HG02938 (cell line): ENCODE measurements around the gene TYW1.
"Not testable (repeated sequence)": the region's sequence is repeated elsewhere in the genome, so short reads cannot be mapped to it uniquely, and the experiment has no call there.

ENCODE experiments used
- ATAC-seq: cut with Tn5 transposase; IDR thresholded peaks from one replicate; pipeline ENCODE4 v1.9.1; 2021; ENCODE audit warnings: mild to moderate bottlenecking, moderate library complexity; ENCODE audit not compliant: unreplicated experiment

The TYW1 gene

DNA sequence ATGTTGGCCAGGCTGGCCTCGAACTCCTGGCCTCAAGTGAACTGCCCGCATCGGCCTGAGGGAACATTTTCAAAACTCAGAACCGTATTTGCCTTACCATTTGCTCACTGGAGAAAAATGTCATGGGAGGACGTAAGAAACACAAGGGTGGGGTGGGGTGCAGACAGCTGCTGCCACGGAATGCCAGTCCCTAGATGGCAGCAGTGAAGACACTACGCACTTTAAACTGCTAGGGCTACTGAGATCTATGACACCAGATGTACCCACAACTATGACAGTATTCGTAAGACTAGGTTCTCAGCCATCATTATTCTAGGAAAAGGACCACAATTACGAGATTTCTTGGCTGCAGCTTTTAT lies 2.0 kb upstream of the TYW1 start:
- peak; percentile 24 for ATAC-seq

DNA sequence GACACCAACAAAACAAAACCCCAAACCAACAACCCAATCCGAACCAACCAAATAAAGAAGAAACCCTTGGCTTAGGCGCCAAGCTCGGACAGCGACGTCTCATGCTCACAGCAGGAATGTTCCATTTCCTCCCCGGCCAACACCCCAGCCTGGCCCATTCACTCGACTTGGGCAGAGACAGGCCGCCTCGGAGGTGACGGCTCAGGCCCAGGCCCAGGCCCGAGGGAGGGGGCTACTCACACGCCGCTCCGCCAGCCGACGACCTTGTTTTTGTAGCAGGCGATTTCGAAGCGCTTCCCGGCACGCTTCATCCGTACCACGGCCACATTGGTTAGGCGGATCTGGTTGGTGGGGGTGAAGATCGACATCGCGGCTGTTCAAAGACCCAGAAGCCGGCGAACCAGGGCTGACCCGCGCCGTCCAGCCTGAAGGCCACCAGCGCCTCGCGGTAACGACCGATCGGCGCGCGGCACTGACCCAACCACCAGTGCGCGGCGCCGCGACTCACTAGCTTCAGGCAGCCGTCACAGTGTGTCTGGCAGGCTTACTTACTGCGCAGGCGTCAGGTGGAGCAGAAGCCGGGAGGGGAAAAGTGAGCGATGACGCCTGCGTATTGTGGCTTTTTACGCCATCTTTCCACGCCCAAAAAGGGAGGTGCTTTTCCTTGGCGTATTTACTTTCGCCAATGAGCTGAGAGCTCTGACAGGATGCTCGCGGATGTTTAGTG lies 1.4 kb upstream of the TYW1 start, which contains the start of gene SBDS:
SBDS (minus strand) TSS at position 537 of the 727 bp plus-strand sequence; CDS start at position 368, 169 bp downstream.
- peak; percentile 51 for ATAC-seq

DNA sequence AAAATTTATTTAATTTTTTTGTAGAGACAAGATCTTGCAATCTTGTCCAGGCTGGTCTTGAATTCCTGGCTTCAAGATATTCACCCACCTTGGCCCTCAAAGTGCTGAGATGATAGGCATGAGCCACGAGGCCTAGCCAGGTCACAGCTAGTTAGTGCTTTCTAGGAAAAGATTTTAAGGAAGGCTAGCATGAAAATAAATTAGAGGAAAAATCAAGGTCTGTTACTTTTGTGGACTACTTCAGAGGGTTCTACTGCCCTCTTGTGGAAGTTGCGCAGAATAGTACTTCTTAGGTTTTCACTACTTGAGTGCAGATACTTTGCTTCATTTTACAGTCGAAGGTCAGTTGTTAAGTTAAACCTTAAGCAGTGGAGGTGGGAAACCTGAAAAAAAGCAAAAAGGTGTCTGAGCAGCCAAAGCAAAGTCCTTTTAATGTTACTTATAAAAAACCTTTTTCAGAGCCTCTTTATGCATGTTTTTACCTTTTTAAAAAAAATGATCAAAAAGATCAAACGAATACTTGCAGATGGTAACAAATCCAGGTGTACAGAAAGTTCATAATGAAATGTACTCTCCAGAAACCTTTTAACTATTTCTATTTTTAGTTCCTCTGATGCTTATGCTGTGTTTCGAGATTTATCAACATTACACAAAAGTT lies 4.1 kb downstream of the TYW1 start:
- not testable (repeated sequence) for ATAC-seq

DNA sequence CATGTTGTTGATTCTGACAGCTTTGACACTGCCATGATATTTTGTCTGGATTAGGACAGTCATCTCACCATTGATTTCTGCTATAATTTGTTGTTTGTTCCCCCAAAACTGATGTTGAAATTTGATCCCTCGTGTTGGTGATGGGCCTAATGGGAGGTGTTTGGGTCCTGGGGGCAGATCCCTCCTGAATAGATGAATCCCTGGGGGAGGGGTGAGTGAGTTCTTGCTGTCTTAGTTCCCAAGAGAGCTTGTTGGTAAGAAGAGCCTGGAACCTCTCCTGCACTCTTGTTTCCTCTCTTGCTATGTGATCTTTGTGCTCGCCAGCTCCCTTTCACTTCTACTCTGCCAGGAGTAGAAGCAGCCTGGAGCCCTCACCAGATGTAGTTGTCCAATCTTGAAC lies 7.5 kb downstream of the TYW1 start:
- ATAC-seq = not testable (repeated sequence)

DNA sequence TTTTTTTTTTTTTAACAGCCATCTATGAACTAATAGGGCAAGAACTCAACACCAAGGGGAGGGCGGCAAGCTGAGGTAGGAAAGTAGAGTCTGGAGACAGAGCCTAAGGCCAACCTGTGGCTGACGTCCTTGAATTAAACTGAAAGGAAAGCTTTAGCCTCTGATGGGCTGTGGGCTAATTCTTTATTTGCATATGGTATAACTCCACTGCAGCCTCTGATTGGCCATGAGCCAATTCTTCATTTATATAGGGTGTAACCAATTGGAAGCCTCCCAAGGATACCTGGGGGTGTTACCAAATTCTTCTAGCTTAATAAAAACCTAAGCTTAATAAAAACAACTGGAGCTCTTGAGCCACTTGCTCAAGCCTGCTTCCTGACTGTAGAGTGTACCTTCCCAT lies 10.3 kb downstream of the TYW1 start:
- ATAC-seq = no peak

DNA sequence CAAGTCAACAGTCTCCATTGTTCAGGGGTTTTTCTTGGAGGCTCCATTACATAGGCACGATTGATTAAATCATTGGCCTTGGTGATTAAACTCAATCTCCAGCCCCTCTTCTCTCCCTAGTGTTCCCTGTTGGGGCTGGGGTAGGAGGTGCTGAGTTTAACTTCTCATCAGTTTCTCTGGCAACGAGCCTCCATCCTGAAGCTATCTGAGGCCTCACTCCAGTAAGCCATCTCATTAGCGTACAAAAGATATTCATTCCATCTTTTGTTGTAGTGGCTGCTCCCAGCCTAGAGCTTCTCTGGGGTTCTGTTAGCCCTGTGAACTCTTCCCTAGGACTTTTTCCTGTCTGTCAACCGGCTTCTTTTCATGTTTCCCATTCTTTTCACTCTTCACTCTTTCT lies 11.6 kb downstream of the TYW1 start:
- ATAC-seq = no peak

DNA sequence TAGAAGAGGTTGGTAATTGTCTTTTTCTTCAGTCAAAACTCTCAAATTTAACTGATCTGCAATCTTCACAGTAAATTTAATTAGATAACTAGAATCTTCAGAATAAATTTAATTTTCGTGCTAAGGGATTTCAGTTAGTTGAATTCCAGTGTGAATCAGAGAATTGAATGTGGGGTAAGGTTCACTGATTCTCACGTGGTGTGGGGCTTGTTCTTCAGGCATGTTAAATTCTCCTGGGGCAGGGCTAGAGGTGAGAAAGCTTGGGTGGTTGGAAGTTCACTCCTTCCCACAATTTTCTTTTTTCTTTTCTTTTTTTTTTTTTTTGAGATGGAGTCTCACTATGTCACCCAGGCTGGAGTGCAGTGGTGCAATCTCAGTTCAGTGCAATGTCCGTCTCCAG lies 13.0 kb downstream of the TYW1 start:
- not testable (repeated sequence) for ATAC-seq

DNA sequence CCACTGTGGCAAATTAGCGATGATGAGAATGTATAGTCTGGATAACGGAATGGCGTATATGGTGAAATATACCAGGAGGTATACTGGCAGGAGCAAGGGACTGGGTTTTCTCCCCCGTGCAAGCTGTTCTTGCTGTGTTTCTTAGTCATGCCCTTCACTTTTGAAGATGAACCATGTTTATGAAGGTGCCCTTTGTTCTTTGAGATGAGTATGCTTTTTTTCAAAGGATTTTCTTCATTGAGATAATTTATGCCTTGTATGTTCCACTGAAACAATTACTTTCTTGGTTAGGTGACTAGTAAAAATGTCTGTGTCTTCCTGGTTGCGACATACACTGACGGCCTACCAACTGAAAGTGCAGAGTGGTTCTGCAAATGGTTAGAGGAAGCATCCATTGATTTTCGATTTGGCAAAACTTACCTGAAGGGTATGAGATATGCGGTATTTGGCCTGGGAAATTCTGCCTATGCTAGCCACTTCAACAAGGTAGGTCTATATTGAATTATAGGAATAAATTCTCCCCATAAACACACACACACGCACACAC lies 17.5 kb downstream of the TYW1 start:
- not testable (repeated sequence) for ATAC-seq

DNA sequence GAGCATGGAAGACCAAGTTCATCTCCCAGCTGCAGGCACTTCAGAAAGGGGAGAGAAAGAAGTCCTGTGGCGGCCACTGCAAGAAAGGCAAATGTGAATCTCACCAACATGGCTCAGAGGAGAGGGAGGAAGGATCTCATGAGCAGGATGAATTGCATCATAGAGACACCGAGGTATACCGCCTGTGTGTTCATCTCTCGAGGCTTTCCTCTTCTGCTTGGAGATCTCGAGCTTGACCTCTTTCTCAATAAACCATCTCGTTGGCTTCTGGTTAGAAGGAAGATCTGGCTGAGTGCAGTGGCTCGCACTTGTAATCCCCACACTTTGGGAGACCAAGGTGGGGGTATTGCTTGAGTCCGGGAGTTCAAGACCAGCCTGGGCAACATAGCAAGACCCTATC lies 21.3 kb downstream of the TYW1 start:
- ATAC-seq = not testable (repeated sequence)

DNA sequence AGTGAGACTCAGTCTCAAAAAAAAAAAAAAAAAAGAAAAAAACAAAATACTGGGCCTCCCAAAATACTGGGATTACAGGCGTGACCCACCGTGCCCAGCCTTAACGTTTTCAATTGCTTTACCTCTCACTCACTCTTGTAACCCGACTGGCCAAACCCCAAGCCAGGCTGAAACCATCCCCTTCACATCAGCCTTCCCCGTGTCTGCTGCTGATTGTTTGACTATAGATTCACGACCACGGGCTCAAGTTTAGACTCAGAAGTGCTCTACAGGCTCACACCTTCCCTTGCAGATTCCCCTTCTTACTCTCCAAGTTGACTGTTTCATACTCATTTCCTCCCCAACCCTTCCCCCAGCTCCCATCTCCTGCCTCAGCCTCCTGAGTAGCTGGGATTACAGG lies 22.3 kb downstream of the TYW1 start:
- no peak for ATAC-seq

DNA sequence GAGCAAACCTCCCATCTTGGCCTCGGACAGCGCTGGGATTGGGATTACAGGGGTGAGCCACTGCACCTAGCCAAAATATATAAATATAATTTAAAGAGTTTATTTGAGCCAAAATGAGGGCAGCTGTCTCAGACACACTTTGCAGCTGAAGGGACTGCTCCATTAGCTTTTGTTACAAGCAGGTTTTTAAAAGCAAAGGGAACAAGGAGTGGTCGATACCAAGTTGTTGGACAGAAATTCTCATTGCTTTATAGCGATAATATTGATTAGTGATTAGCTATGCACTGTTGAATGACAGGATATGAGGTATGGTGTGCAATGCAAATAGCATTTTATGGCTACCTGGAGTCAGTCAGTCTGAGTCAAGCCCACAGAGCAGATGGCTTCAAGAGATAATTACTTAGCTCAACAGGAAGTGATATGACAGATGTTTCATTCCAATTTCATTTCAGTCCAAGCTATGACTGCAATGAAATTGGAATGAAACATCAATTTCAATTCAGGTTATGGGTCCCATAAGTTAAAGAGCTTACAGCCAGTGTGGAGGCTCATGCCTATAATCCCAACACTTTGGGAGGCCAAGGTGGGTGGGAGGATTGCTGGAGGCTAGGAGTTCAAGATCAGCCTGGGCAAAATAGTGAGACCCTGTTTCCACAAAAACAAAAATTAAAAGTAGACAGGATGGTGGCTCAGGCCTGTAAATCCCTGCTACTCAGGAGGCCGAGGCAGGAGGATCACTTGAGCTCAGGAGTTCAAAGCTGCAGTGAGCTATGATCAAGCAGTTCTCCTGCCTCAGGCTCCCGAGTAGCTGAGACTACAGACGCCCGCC lies 23.1 kb downstream of the TYW1 start:
- no peak for ATAC-seq

DNA sequence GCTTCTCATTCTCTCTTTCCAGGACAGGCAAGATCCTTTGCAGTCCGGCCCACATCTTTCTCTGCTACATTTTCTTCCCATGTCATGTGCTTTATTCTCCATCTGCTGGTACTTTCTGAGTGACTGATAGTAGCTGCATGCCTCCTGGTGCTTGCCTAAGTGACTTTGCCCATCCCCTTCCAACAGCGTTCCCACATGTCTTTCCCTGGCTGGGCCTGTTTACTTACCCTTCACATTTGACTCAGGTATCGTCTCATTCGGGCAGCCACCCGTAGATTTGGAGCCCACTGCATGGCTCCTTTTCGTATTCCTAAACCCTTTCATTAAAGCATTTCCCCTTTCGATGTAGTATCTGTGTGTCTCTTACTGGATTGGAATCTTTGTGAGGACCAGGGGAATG lies 24.6 kb downstream of the TYW1 start:
- ATAC-seq = no peak

DNA sequence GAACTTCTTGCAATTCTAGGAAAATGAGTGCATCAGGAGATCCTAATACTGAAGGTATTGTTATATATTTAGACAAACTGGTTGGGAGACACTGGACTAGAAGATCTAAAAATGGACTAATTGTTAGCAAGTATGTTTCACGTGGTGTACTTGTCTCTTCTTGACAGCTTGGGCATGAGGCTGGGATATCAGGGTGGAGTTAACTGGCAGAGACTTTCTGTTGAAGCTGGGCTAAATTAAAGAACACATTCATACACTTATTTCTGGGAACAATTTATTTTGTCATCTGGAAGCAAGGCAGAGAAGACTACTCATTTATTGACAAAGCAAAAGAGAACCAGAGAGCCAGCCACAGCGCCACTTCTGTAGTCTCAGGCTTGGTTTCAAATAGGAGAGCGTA lies 25.9 kb downstream of the TYW1 start:
- ATAC-seq = no peak

DNA sequence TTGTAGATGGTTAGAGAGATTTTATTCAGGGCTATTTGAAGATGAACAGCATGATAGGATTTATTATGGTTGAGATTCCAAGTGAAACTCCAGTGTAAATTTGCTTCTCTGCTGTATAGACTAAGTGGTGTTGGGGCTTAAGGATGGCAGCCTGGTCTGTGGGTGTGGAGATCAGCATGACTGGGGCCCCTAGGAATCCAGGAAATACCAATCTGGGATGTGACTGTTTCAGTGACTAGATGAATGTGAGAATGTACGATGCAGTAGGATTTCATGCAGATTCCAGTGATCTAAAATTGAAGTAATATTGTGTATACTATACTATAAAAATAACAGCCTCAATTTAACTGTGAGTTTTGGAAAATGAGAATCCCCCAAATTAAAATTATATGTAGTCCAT lies 28.8 kb downstream of the TYW1 start:
- ATAC-seq = not testable (repeated sequence)

DNA sequence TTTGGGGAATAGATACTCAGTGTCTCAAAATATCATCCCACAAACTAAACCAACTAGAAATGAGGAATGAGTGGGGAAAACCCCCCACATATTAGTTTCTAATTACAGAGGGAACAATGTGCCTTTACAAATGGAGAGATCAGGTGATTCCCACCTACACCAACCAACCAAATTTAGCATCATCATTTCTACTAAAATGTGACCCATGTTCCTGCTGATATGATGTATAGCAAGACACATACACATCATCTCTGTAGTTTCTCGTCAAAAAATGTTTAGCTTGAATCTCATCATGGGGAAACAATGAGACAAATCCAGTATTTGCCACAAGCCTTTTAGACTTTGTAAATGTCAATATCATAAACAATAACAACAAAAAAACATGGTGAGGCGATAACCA lies 35.1 kb downstream of the TYW1 start:
- not testable (repeated sequence) for ATAC-seq

DNA sequence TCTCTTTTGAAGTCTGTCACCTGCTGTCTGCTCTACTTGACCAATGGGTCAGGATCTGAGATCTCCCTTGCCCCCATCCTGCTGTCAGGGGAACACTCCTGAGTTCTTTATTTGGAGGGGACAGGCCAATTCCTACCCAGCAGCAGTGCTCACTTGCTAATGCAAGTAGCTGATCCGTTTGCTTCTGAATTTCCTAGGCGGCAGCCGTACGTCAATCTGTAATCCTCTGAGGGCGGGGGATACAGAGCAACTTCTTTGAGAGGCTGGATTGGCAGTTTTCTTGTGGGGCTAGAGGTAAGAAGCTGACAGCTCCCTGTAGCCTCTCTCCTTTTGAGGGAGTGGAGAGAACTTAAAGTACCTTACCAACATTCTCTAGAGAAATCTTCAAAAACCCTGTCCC lies 36.6 kb downstream of the TYW1 start:
- ATAC-seq = no peak

DNA sequence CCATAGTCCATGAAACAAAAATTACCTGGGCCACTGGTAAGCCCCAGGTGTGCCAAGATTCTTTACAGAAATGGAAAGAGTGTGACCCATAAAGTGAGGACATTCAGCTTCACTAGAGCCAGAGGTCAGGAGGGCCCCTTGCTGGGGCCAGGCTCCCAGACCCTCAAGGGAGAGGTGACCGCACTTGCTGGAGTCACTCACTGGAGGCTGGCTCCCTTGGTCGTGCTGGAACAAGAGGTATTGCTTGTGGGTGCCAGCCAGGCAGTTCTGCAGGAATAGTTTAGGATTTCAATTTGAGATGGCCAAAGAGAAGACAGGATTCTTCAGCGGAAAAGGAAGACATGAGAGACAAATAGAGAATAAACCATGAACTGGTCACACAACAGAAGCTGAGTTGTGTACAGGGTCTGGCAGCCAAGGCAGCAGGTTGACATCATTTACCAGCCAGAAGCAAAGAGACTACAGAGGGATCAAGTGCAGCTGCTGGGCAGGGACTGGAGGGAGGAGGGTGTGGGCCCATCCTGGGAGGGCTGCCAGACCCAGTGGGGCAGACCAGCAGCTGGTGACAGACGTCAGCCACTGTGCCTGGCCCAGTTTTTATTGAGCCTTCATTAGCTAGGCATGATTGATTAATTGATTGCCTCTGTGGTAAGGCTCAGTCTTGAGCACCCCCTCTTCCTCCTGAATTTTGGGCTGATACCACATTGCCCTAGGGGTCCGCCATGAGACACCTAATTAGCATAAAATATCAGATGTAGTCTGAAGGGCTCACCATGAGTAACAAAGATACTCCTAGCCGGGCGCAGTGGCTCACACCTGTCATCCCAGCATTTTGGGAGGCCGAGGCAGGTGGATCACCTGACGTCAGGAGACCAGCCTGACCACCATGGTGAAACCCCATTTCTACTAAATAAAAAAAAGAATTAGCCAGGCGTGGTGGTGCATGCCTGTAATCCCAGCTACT lies 40.1 kb downstream of the TYW1 start:
- ATAC-seq = not testable (repeated sequence)

DNA sequence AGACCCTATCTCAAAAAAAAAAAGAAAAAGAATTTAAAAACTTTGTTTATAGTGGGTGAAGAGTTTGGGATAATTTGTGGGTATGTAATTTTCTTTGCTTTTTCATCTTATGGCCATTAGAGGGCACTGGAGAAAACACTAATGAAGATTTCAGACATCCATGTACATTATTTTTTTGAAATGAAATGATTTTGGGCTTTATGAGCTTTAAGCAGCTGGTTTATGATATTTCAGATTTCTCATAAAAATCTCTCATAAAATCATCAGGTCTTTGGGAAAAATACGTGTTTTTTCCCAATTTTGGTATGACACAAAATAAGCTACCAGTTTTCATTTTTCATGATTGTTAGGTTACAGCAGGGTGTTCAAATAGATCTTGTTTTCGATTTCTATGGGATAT lies 44.2 kb downstream of the TYW1 start:
- not testable (repeated sequence) for ATAC-seq

DNA sequence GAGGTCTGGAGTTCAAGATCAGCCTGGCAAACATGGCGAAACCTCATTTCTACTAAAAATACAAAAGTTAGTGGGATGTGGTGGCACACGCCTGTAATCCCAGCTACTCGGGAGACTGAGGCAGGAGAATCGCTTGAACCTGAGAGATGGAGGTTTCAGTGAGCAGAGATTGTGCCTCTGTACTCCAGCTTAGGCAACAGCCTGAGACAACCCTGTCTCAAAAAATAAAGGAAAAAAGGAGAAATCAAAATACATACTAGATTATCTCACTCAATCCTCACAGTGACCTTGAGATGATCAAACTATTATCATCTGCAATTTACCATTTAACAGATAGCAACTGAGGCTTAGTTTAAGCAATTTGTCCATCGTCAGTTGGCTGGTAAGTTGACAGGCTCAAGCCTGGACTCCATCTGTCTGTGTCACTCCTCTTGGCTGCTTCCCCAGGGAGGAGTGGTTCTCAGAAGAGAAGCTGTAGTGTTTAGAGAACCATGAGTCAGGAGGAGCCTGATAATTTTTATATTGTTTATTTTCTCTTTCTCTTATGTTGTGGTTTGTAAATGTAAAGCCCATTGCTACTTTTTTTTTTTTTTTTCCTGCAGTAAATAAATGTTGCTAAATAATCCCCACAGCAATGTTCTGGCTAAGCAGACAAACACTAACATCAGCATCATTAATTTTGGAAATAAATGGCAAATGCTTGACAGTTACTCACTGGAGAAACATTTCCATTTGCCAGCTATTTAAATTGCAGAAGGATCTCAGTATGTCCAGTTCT lies 46.3 kb downstream of the TYW1 start:
- ATAC-seq = not testable (repeated sequence)

DNA sequence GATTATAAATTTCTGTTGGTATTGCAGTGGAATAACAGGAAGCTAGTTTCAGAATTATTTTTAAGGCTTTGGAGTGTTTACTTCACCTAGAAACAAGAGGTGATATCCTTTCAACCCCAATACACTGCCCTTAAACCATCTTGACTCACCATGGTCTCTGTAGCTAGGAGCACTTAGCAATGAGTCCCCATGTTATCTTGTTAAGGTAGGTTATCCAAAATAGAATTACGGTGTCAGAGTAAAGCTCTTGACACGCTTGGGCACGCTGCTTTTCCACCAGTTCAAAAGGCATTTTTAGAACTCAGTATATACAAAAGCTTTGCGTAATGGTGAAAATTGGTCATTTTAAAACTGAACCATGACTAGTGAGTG lies 46.9 kb downstream of the TYW1 start:
- ATAC-seq = not testable (repeated sequence)
